A549 (cell line): ENCODE results near the gene UMOD.

Experiments
- BHLHE40 ChIP-seq: IDR thresholded peaks from 2 replicates; pipeline ENCODE4 v1.6.1; 2012; ENCODE audit warnings: low read depth, low read length, inconsistent platforms
- CTCF ChIP-seq: fragments of >200 bp; sonication (Bioruptor Twin); formaldehyde crosslinking; IDR thresholded peaks from 3 replicates; pipeline ENCODE4 v1.5.1; 2016
- KDM1A ChIP-seq: fragments of 200-600 bp; sonication (generic); IDR thresholded peaks from 2 replicates; pipeline ENCODE4 v1.6.1; 2016; ENCODE audit warnings: low read depth, mild to moderate bottlenecking
- MAX ChIP-seq: IDR thresholded peaks from 2 replicates; pipeline ENCODE4 v1.6.1; 2012
- MAZ ChIP-seq: fragments of 150-350 bp; IDR thresholded peaks from 2 replicates; pipeline ENCODE4 v1.6.1; 2014; ENCODE audit warnings: antibody characterized with exemption, low read depth, low read length, borderline replicate concordance
- RCOR1 ChIP-seq: fragments of 150-350 bp; IDR thresholded peaks from 2 replicates; pipeline ENCODE4 v1.6.1; 2014; ENCODE audit warnings: antibody characterized with exemption, low read length, low read depth
- TF ChIP-seq, protein P1 (sequence below): fragments of 450-650 bp; IDR thresholded peaks from 2 replicates; pipeline ENCODE4 v1.6.1; 2014; ENCODE audit warnings: antibody characterized with exemption

- TF ChIP-seq RCOR1 (no peak), CTCF (no peak), BHLHE40 (no peak), KDM1A (no peak), MAX (no peak), MAZ (no peak)
- TF ChIP-seq, protein P1, sequence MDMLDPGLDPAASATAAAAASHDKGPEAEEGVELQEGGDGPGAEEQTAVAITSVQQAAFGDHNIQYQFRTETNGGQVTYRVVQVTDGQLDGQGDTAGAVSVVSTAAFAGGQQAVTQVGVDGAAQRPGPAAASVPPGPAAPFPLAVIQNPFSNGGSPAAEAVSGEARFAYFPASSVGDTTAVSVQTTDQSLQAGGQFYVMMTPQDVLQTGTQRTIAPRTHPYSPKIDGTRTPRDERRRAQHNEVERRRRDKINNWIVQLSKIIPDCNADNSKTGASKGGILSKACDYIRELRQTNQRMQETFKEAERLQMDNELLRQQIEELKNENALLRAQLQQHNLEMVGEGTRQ = no peak
These were observed 42.7 kb downstream of the UMOD start for GRCh38 chr16:20309786-20310185.
